K562 (cell line): ENCODE results near the gene SLA2. TPM values are rescaled to one million over a fixed set of nuclear protein-coding genes. Genes with fewer than 3 reads are reported as not detected.

Experiments
- ARHGAP35 ChIP-seq: fragments of 450-650 bp; IDR thresholded peaks from 2 replicates; pipeline ENCODE4 v1.6.1; 2018; ENCODE audit not compliant: partially characterized antibody
- CHD7 ChIP-seq: fragments of 200-600 bp; sonication (generic); IDR thresholded peaks from one replicate; pipeline ENCODE4 v1.6.1; 2012; ENCODE audit warnings: mild to moderate bottlenecking, low read depth, low read length, inconsistent platforms
- E2F1 ChIP-seq: sonication (generic); formaldehyde crosslinking; IDR thresholded peaks from 2 replicates; pipeline ENCODE4 v1.8.1; 2023; ENCODE audit warnings: mild to moderate bottlenecking, missing genetic modification reagents, moderate library complexity
- ZBTB40 ChIP-seq, 2 experiments: fragments of 450-650 bp in 1 of 2; sonication (generic) in 1 of 2; formaldehyde crosslinking in 1 of 2; IDR thresholded peaks; 2 replicates each; pipeline versions ENCODE4 v1.7.1 to v1.9.0; 2016 to 2022; ENCODE audit warnings: inconsistent platforms in 1 of 2, mild to moderate bottlenecking in 1 of 2, missing genetic modification reagents in 1 of 2
- polyA plus RNA-seq, 8 experiments: library from polyadenylated mRNA; depleted of rRNA in 4 of 8; stranded (reverse) in 5 of 8; unstranded in 3 of 8; fragments of >200 nt; fragmentation: Nextera tagmentation in 2 of 8; fragmentation: Illumina TruSeq in 1 of 8; extraction: Ambion mirVana in 2 of 8; extraction: Trizol in 1 of 8; gene quantifications; 2 replicates each; pipeline versions ENCODE4 v1.2.1 to v1.2.3, GENCODE V29; 2011 to 2014; ENCODE audit warnings: inconsistent platforms in 1 of 8, missing spikeins in 1 of 8
- total RNA-seq, 7 experiments: library from RNA; depleted of rRNA in 6 of 7; stranded (reverse); fragments of >200 nt in 6 of 7; fragmentation: Illumina TruSeq in 2 of 7; extraction: Trizol in 2 of 7; gene quantifications; 2 replicates each; pipeline versions ENCODE4 v1.2.1 to v1.2.3, GENCODE V29; 2011 to 2021; ENCODE audit warnings: low replicate concordance in 1 of 7

The SLA2 gene
- total and polyA plus RNA-seq, 9 of the 15 experiments (the other 6 are each of a cell fraction or from before 2014, with no cell fraction given), result 0.07 TPM; not detected in 7

GRCh38 chr20:36579996-36580545 lies 65.9 kb downstream of the SLA2 start (continued):
- TF ChIP-seq CHD7 (no peak), E2F1 (CRISPR knock-in tag) (no peak), ZBTB40 (IDR thresholded peaks at IDR 0.05) (no peak), ZBTB40 (CRISPR knock-in tag; IDR thresholded peaks at IDR 0.05) (no peak), ARHGAP35 (no peak)
